Cardiac fibroblast (primary cell): Measurements from ENCODE around the gene BCL11B.

Experiments
- DNase-seq, 2 donors: peaks; one replicate each; pipeline versions ENCODE4 v3.0.0 to v3.0.0-alpha.2; 2010; ENCODE audit warnings: low read depth in 2 of 2
- H3K4me3 ChIP-seq, 2 donors: replicated peaks in 1 of 2; 1 replicate in 1 of 2; 2 replicates in 1 of 2; pipeline ENCODE4 v1.5.1; 2011; ENCODE audit warnings: low read depth in 2 of 2, low read length in 2 of 2, mild to moderate bottlenecking in 2 of 2, moderate library complexity in 1 of 2
- CTCF ChIP-seq: IDR thresholded peaks from one replicate; pipeline ENCODE4 v1.5.1; 2011; ENCODE audit warnings: low read depth, mild to moderate bottlenecking, low read length, inconsistent platforms

Gene BCL11B

GRCh38 chr14:99199846-99200653 is 71.9 kb downstream of the BCL11B start:
- DNase-seq, result no peak
- no peak for TF ChIP-seq CTCF
- H3K4me3 ChIP-seq, result no peak overlapping the region

GRCh38 chr14:99198746-99199502 is 73.1 kb downstream of the BCL11B start:
- no peak for TF ChIP-seq CTCF
- DNase-seq, result no peak
- H3K4me3 ChIP-seq, result no peak overlapping the region

- DNase-seq, result no peak
- H3K4me3 ChIP-seq, result no peak overlapping the region
- no peak for TF ChIP-seq CTCF
These were observed 75.7 kb downstream of the BCL11B start for GRCh38 chr14:99196310-99196650.

- TF ChIP-seq CTCF, result no peak
- H3K4me3 ChIP-seq, result no peak overlapping the region
- no peak for DNase-seq
These were observed 76.2 kb downstream of the BCL11B start for GRCh38 chr14:99195602-99196309.

- no peak for DNase-seq
- no peak overlapping the region for H3K4me3 ChIP-seq
- TF ChIP-seq CTCF, result no peak
These were observed 77.3 kb downstream of the BCL11B start for GRCh38 chr14:99194736-99195135.

- no peak overlapping the region for H3K4me3 ChIP-seq
- DNase-seq, result no peak
- TF ChIP-seq CTCF, result no peak
These were observed 77.9 kb downstream of the BCL11B start for GRCh38 chr14:99194136-99194535.
